Measurements from ENCODE around the gene BTD. TPM values are rescaled to one million over a fixed set of nuclear protein-coding genes. Genes with fewer than 3 reads are reported as not detected.
A peak's percentile ranks its signal among the peaks of the same experiment; 100 is the strongest.

Gene BTD
- total and polyA plus RNA-seq, 2 donors (not counting 3 experiments of a cell fraction or from before 2014, with no cell fraction given) = 20.3 to 32.2 TPM

DNA sequence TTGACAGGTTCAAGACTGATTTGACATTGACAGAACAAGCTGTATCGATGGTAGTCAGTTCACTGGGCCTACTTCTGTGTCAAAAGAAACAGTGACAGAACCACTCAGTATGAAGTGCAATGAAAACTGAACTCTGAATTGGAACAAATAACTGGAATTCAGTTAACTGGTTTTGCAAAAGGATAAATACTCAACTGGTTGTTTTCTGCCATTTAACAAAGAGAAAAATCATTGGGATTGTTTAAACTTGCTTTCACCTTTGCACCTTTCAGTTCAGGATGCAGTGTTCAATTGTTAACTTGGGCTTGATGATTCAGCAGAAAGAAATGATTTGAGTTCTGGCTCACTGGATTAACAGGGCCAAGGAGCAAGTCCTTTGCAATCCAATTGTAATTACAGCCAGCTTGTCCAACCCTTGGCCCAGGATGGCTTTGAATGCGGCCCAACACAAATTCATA, 4.9 kb downstream of the BTD start:
- H3K36me3 ChIP-seq (ENCODE audit: control insufficient read depth in 2 of 2, extremely low read depth in 1 of 2, insufficient read depth in 2 of 2, low read length in 2 of 2) = no peaks in the 10 kb centered on the region
- CTCF ChIA-PET = interaction anchor here (1.4 kb wide), 1 partner anchor 24 kb away, joined by 4 read pairs; no protein-coding TSS in a partner anchor
- no peaks in the 10 kb centered on the region for H3K79me2 ChIP-seq (ENCODE audit: control insufficient read depth, insufficient read depth, low read length)
- TF ChIP-seq, protein P1, sequence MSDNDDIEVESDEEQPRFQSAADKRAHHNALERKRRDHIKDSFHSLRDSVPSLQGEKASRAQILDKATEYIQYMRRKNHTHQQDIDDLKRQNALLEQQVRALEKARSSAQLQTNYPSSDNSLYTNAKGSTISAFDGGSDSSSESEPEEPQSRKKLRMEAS (IDR thresholded peaks at IDR 0.05; ENCODE audit: insufficient read depth, insufficient read length) = no peak
- TF ChIP-seq, protein P2, sequence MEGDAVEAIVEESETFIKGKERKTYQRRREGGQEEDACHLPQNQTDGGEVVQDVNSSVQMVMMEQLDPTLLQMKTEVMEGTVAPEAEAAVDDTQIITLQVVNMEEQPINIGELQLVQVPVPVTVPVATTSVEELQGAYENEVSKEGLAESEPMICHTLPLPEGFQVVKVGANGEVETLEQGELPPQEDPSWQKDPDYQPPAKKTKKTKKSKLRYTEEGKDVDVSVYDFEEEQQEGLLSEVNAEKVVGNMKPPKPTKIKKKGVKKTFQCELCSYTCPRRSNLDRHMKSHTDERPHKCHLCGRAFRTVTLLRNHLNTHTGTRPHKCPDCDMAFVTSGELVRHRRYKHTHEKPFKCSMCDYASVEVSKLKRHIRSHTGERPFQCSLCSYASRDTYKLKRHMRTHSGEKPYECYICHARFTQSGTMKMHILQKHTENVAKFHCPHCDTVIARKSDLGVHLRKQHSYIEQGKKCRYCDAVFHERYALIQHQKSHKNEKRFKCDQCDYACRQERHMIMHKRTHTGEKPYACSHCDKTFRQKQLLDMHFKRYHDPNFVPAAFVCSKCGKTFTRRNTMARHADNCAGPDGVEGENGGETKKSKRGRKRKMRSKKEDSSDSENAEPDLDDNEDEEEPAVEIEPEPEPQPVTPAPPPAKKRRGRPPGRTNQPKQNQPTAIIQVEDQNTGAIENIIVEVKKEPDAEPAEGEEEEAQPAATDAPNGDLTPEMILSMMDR (IDR thresholded peaks at IDR 0.05; ENCODE audit: extremely low read depth in 1 of 2, insufficient read depth in 1 of 2, low read depth in 1 of 2, low read length in 2 of 2) = no peak
- no peak for TF ChIP-seq JUN (IDR thresholded peaks at IDR 0.05; ENCODE audit: borderline replicate concordance, insufficient read depth, insufficient read length, low read depth)
- H3K9ac ChIP-seq (replicated peaks; ENCODE audit: extremely low read depth, insufficient read depth, low read length) = no peak overlapping the region
- dilution Hi-C loops (cut with MboI; ENCODE audit: extremely low pct_ligation_motif_present, low sequenced_read_pairs) = no loop called here
- no peaks in the 10 kb centered on the region for H3K9me3 ChIP-seq (replicated peaks; ENCODE audit: control insufficient read depth, insufficient read depth, low read length)
- BruUV-seq (replicated peaks) = no TSS peak
- no peak overlapping the region for H3K27ac ChIP-seq (ENCODE audit: insufficient read depth, low read depth, low read length)
- no peak overlapping the region for H2AFZ ChIP-seq (ENCODE audit: low read depth, low read length)
- intact Hi-C loops (cut with micrococcal nuclease) = no loop called here
- H3K4me1 ChIP-seq (ENCODE audit: control insufficient read depth, extremely low read depth, insufficient read depth, low read length) = peaks cover 30% of the 10 kb centered on the region
- no peaks in the 10 kb centered on the region for H3K9me1 ChIP-seq (replicated peaks; ENCODE audit: control insufficient read depth, extremely low read depth, insufficient read depth, low read length)
- DNase-seq (ENCODE audit: low read depth, low spot score) (peak; percentile 43), FAIRE-seq (peak; percentile 56)
- POLR2A ChIA-PET = interaction anchor here (0.7 to 1.0 kb wide), 2 partner anchors 191 to 659 kb away, joined by 3 to 4 read pairs; partner anchors contain the start of genes ANKRD28 and OXNAD1
- no peaks in the 10 kb centered on the region for H4K20me1 ChIP-seq (replicated peaks; ENCODE audit: control insufficient read depth, extremely low read depth, insufficient read depth, low read length)
- H3K4me3 ChIP-seq (replicated peaks in 1 of 3; ENCODE audit: insufficient read depth in 1 of 3, low read depth in 1 of 3, low read length in 3 of 3) = no peak overlapping the region
- H3K27me3 ChIP-seq (ENCODE audit: control insufficient read depth in 2 of 2, insufficient read depth in 2 of 2, low read length in 2 of 2) = no peaks in the 10 kb centered on the region
- no peak overlapping the region for H3K4me2 ChIP-seq (ENCODE audit: insufficient read depth, low read length)

DNA sequence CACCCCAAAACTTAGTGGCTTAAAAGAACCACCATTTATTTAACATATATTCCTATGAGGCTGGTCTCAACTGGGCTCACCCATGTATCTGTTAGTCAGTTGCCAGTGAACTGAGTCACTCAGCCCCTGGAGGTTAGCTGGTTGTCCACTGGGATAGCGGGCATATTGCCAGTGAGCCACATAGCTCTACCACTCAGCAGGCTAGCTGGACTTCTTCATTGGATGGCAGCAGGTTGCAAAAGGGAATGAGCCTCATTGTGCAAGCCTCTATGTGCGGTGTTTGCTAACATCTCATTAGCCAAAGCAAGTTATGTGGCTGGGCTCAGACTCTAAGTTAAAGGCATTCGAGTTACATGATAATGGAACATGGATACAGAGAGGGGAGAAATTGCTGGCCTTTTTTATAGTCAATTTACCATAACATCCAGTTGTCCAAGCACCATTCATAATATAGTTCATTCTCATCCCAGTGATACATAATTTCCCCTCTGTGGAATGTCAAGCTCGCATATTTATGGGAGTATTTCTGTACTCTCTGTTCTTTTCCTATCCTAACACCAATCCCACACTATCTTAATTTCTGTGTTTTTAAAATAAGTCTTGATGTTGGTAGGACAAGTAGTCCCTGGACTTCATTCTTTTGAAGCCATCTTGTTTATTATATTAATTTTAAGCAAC, 8.7 kb downstream of the BTD start:
- H3K4me2 ChIP-seq (ENCODE audit: insufficient read depth, low read length) = no peak overlapping the region
- no peak overlapping the region for H2AFZ ChIP-seq (ENCODE audit: low read depth, low read length)
- no peaks in the 10 kb centered on the region for H4K20me1 ChIP-seq (replicated peaks; ENCODE audit: control insufficient read depth, extremely low read depth, insufficient read depth, low read length)
- dilution Hi-C loops (cut with MboI; ENCODE audit: extremely low pct_ligation_motif_present, low sequenced_read_pairs) (no loop called here), intact Hi-C loops (cut with micrococcal nuclease) (no loop called here)
- H3K9me1 ChIP-seq (replicated peaks; ENCODE audit: control insufficient read depth, extremely low read depth, insufficient read depth, low read length) = no peaks in the 10 kb centered on the region
- no peak for TF ChIP-seq JUN (IDR thresholded peaks at IDR 0.05; ENCODE audit: borderline replicate concordance, insufficient read depth, insufficient read length, low read depth)
- TF ChIP-seq, protein P2 (IDR thresholded peaks at IDR 0.05; ENCODE audit: extremely low read depth in 1 of 2, insufficient read depth in 1 of 2, low read depth in 1 of 2, low read length in 2 of 2) = no peak
- no peak for TF ChIP-seq POLR2A (IDR thresholded peaks at IDR 0.05; ENCODE audit: low read depth, low read length)
- no peak for TF ChIP-seq EZH2 (IDR thresholded peaks at IDR 0.05; ENCODE audit: borderline replicate concordance, low read depth, low read length, severe bottlenecking)
- TF ChIP-seq MYC (IDR thresholded peaks at IDR 0.05; ENCODE audit: low read depth, low read length) = no peak
- TF ChIP-seq GATA2 (IDR thresholded peaks at IDR 0.05; ENCODE audit: insufficient read depth, insufficient read length, low read depth, low read length) = no peak
- no peak for TF ChIP-seq FOS (IDR thresholded peaks at IDR 0.05; ENCODE audit: borderline replicate concordance, insufficient read depth, low read length)
- no peak for TF ChIP-seq POLR2AphosphoS5 (IDR thresholded peaks at IDR 0.05; ENCODE audit: insufficient read depth, low read depth, low read length)
- BruUV-seq (replicated peaks) = no TSS peak
- H3K36me3 ChIP-seq (ENCODE audit: control insufficient read depth in 2 of 2, extremely low read depth in 1 of 2, insufficient read depth in 2 of 2, low read length in 2 of 2) = no peaks in the 10 kb centered on the region
- peaks cover 25% of the 10 kb centered on the region for H3K4me1 ChIP-seq (ENCODE audit: control insufficient read depth, extremely low read depth, insufficient read depth, low read length)
- POLR2A ChIA-PET = no interaction called here
- H3K79me2 ChIP-seq (ENCODE audit: control insufficient read depth, insufficient read depth, low read length) = no peaks in the 10 kb centered on the region
- H3K4me3 ChIP-seq (replicated peaks in 1 of 3; ENCODE audit: insufficient read depth in 1 of 3, low read depth in 1 of 3, low read length in 3 of 3) = no peak overlapping the region
- DNase-seq (ENCODE audit: low read depth, low spot score) (no peak), FAIRE-seq (no peak)
- H3K9ac ChIP-seq (replicated peaks; ENCODE audit: extremely low read depth, insufficient read depth, low read length) = no peak overlapping the region
- no peaks in the 10 kb centered on the region for H3K9me3 ChIP-seq (replicated peaks; ENCODE audit: control insufficient read depth, insufficient read depth, low read length)
- no peaks in the 10 kb centered on the region for H3K27me3 ChIP-seq (ENCODE audit: control insufficient read depth in 2 of 2, insufficient read depth in 2 of 2, low read length in 2 of 2)
- CTCF ChIA-PET = interaction anchor here (0.5 to 0.9 kb wide), 2 partner anchors 73 to 200 kb away, joined by 3 read pairs; no protein-coding TSS in a partner anchor
- no peak overlapping the region for H3K27ac ChIP-seq (ENCODE audit: insufficient read depth, low read depth, low read length)

All from endothelial cell of umbilical vein (primary cell).